ENCODE data around the gene PARD6B.

DNA sequence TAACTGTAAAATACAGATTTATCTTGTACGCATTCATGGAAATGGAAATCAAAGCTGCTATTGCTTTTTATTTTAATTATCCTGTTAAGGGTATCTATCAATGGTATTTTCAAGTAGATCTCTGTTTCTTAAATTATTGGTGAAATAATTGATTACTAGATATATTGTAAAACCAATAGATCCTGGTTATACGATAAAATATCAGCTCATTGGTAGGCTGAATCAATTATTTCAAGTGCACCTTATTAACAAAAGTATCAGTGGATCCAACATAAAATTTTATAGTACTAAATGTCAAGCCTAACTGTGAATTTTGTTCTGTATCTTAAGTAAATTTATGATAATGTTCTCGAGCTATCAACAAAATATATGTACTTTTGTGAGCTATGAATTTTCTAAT lies 21.8 kb downstream of the PARD6B start:
- TF ChIP-seq SMC3 (conservative IDR thresholded peaks at IDR 0.05; ENCODE audit: poor library complexity) (no peak), RAD21 (conservative IDR thresholded peaks at IDR 0.05) (no peak), POLR2AphosphoS5 (IDR thresholded peaks at IDR 0.05) (no peak), TAF1 (IDR thresholded peaks at IDR 0.05; ENCODE audit: low read depth) (no peak), EZH2 (IDR thresholded peaks at IDR 0.05; ENCODE audit: borderline replicate concordance, insufficient read depth, low read length, poor library complexity, severe bottlenecking) (no peak)
- TF ChIP-seq, protein P1, sequence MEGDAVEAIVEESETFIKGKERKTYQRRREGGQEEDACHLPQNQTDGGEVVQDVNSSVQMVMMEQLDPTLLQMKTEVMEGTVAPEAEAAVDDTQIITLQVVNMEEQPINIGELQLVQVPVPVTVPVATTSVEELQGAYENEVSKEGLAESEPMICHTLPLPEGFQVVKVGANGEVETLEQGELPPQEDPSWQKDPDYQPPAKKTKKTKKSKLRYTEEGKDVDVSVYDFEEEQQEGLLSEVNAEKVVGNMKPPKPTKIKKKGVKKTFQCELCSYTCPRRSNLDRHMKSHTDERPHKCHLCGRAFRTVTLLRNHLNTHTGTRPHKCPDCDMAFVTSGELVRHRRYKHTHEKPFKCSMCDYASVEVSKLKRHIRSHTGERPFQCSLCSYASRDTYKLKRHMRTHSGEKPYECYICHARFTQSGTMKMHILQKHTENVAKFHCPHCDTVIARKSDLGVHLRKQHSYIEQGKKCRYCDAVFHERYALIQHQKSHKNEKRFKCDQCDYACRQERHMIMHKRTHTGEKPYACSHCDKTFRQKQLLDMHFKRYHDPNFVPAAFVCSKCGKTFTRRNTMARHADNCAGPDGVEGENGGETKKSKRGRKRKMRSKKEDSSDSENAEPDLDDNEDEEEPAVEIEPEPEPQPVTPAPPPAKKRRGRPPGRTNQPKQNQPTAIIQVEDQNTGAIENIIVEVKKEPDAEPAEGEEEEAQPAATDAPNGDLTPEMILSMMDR (IDR thresholded peaks at IDR 0.05; ENCODE audit: poor library complexity, severe bottlenecking) = no peak
- TF ChIP-seq, protein P2, sequence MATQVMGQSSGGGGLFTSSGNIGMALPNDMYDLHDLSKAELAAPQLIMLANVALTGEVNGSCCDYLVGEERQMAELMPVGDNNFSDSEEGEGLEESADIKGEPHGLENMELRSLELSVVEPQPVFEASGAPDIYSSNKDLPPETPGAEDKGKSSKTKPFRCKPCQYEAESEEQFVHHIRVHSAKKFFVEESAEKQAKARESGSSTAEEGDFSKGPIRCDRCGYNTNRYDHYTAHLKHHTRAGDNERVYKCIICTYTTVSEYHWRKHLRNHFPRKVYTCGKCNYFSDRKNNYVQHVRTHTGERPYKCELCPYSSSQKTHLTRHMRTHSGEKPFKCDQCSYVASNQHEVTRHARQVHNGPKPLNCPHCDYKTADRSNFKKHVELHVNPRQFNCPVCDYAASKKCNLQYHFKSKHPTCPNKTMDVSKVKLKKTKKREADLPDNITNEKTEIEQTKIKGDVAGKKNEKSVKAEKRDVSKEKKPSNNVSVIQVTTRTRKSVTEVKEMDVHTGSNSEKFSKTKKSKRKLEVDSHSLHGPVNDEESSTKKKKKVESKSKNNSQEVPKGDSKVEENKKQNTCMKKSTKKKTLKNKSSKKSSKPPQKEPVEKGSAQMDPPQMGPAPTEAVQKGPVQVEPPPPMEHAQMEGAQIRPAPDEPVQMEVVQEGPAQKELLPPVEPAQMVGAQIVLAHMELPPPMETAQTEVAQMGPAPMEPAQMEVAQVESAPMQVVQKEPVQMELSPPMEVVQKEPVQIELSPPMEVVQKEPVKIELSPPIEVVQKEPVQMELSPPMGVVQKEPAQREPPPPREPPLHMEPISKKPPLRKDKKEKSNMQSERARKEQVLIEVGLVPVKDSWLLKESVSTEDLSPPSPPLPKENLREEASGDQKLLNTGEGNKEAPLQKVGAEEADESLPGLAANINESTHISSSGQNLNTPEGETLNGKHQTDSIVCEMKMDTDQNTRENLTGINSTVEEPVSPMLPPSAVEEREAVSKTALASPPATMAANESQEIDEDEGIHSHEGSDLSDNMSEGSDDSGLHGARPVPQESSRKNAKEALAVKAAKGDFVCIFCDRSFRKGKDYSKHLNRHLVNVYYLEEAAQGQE (IDR thresholded peaks at IDR 0.05; ENCODE audit: borderline replicate concordance) = no peak

All from neural cell (in vitro differentiated cells).